ENCODE data around the gene MCOLN2. TPM values are rescaled to one million over a fixed set of nuclear protein-coding genes. Genes with fewer than 3 reads are reported as not detected.

MCOLN2 gene
- total and polyA plus RNA-seq, 2 of the 13 experiments (the other 11 are each of a cell fraction or from before 2014, with no cell fraction given), result not detected

DNA sequence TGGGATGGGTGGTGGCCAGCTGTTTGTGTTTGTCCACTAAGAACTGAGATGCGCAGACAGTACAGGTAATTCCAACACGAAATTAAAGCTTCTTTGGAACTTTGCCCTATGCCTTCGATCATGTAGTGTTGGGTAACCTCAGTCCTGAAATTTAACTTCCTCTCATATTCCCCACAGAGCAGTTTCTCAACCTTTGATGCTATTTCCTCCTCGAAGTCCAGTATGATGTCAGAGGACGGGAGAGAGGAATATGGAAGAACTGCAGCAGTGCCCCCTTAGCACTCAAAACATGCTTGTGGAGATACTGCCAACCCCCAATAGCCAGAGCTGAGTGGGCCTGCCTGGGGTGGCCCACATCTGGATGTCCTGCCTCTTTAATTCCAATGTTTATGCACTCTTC lies 107.5 kb downstream of the MCOLN2 start:
- no peaks in the 10 kb centered on the region for H3K9me3 ChIP-seq (ENCODE audit: low read length)
- ChIA-PET POLR2A (no interaction called here), CTCF (ENCODE audit: low intra/inter-chr PET ratio, low total read pairs) (no interaction called here)
- no peaks in the 10 kb centered on the region for H3K36me3 ChIP-seq (replicated peaks in 1 of 2; ENCODE audit: control insufficient read depth in 1 of 2, insufficient read depth in 2 of 2, low read length in 2 of 2)
- in situ Hi-C loops (cut with HindIII; ENCODE audit: extremely low pct_ligation_motif_present, low pct_unique_long_range_greater_than_20kb), result no loop called here
- no peak overlapping the region for H2AFZ ChIP-seq (ENCODE audit: low read length)
- ATAC-seq (no peak), FAIRE-seq (no peak), DNase-seq (ENCODE audit: low spot score) (no peak)
- no peaks in the 10 kb centered on the region for H3K4me1 ChIP-seq (ENCODE audit: insufficient read depth, low read length)
- no TSS peak for BruUV-seq (replicated peaks)
- H3K27ac ChIP-seq (ENCODE audit: extremely low read length, insufficient read depth, low read length), result no peak overlapping the region
- no peak overlapping the region for H3K4me3 ChIP-seq (replicated peaks in 1 of 3; ENCODE audit: insufficient read depth in 1 of 3, low read depth in 2 of 3, low read length in 3 of 3)
- H3K4me2 ChIP-seq (ENCODE audit: low read depth, low read length), result no peak overlapping the region
- H3K27me3 ChIP-seq (ENCODE audit: control insufficient read depth in 1 of 2, insufficient read depth in 2 of 2, low read length in 2 of 2), result peaks cover 0 to 15% of the 10 kb centered on the region in 2 experiments; a peak in 2 of 5 replicates
- TF ChIP-seq ZNF792 (CRISPR knock-in tag; IDR thresholded peaks at IDR 0.05) (no peak), EEA1 (CRISPR knock-in tag; IDR thresholded peaks at IDR 0.05; ENCODE audit: borderline replicate concordance) (no peak), ZBTB20 (CRISPR knock-in tag; IDR thresholded peaks at IDR 0.05; ENCODE audit: borderline replicate concordance, low read depth) (no peak), ZNF546 (CRISPR knock-in tag; conservative IDR thresholded peaks at IDR 0.05) (no peak), ZNF430 (CRISPR knock-in tag; IDR thresholded peaks at IDR 0.05) (no peak), ZSCAN22 (CRISPR knock-in tag; IDR thresholded peaks at IDR 0.05) (no peak), ZNF547 (CRISPR knock-in tag; IDR thresholded peaks at IDR 0.05) (no peak), NCOR1 (IDR thresholded peaks at IDR 0.05; ENCODE audit: borderline replicate concordance, low read length) (no peak), ZNF350 (CRISPR knock-in tag; IDR thresholded peaks at IDR 0.05; ENCODE audit: borderline replicate concordance, low read depth) (no peak), DMAP1 (CRISPR knock-in tag; IDR thresholded peaks at IDR 0.05) (no peak), PCBP1 (IDR thresholded peaks at IDR 0.05; ENCODE audit: borderline replicate concordance, low read depth, low read length) (no peak), SP5 (CRISPR knock-in tag; IDR thresholded peaks at IDR 0.05; ENCODE audit: borderline replicate concordance, low read depth) (no peak), ZNF251 (CRISPR knock-in tag; IDR thresholded peaks at IDR 0.05) (no peak), ZNF121 (CRISPR knock-in tag; IDR thresholded peaks at IDR 0.05) (no peak), ZNF441 (CRISPR knock-in tag; IDR thresholded peaks at IDR 0.05; ENCODE audit: borderline replicate concordance) (no peak)
- TF ChIP-seq, protein P1, sequence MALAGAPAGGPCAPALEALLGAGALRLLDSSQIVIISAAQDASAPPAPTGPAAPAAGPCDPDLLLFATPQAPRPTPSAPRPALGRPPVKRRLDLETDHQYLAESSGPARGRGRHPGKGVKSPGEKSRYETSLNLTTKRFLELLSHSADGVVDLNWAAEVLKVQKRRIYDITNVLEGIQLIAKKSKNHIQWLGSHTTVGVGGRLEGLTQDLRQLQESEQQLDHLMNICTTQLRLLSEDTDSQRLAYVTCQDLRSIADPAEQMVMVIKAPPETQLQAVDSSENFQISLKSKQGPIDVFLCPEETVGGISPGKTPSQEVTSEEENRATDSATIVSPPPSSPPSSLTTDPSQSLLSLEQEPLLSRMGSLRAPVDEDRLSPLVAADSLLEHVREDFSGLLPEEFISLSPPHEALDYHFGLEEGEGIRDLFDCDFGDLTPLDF (CRISPR knock-in tag; IDR thresholded peaks at IDR 0.05), result no peak
- TF ChIP-seq, protein P2, sequence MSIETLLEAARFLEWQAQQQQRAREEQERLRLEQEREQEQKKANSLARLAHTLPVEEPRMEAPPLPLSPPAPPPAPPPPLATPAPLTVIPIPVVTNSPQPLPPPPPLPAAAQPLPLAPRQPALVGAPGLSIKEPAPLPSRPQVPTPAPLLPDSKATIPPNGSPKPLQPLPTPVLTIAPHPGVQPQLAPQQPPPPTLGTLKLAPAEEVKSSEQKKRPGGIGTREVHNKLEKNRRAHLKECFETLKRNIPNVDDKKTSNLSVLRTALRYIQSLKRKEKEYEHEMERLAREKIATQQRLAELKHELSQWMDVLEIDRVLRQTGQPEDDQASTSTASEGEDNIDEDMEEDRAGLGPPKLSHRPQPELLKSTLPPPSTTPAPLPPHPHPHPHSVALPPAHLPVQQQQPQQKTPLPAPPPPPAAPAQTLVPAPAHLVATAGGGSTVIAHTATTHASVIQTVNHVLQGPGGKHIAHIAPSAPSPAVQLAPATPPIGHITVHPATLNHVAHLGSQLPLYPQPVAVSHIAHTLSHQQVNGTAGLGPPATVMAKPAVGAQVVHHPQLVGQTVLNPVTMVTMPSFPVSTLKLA (IDR thresholded peaks at IDR 0.05), result no peak
- TF ChIP-seq, protein P3, sequence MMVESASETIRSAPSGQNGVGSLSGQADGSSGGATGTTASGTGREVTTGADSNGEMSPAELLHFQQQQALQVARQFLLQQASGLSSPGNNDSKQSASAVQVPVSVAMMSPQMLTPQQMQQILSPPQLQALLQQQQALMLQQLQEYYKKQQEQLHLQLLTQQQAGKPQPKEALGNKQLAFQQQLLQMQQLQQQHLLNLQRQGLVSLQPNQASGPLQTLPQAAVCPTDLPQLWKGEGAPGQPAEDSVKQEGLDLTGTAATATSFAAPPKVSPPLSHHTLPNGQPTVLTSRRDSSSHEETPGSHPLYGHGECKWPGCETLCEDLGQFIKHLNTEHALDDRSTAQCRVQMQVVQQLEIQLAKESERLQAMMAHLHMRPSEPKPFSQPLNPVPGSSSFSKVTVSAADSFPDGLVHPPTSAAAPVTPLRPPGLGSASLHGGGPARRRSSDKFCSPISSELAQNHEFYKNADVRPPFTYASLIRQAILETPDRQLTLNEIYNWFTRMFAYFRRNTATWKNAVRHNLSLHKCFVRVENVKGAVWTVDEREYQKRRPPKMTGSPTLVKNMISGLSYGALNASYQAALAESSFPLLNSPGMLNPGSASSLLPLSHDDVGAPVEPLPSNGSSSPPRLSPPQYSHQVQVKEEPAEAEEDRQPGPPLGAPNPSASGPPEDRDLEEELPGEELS (CRISPR knock-in tag; IDR thresholded peaks at IDR 0.05), result no peak
- no peaks in the 10 kb centered on the region for H4K20me1 ChIP-seq (ENCODE audit: insufficient read depth, low read length)
- intact Hi-C loops (cut with micrococcal nuclease; ENCODE audit: unreplicated experiment), result no loop called here
- H3K9ac ChIP-seq (ENCODE audit: insufficient read depth, low read depth, low read length), result no peak overlapping the region
- no peaks in the 10 kb centered on the region for H3K79me2 ChIP-seq (ENCODE audit: insufficient read depth, low read length)
- 26% methylated on average over 5 of the region's 5 CpGs for WGBS (ENCODE audit: low lambda C conversion rate)

All from HepG2 (cell line).